GM19463 (cell line): ENCODE data around the gene PTPRD.
"Not testable (repeated sequence)": the region's sequence is repeated elsewhere in the genome, so short reads cannot be mapped to it uniquely, and the experiment has no call there.

Experiments
- ATAC-seq: cut with Tn5 transposase; IDR thresholded peaks from one replicate; pipeline ENCODE4 v1.9.1; 2021; ENCODE audit warnings: mild to moderate bottlenecking, moderate library complexity; ENCODE audit not compliant: unreplicated experiment

The PTPRD gene

GRCh38 chr9:8958358-8958757, 1654.4 kb downstream of the PTPRD start:
- ATAC-seq, result no peak

GRCh38 chr9:8955315-8955714, 1657.5 kb downstream of the PTPRD start:
- no peak for ATAC-seq

- no peak for ATAC-seq
These were observed 1666.3 kb downstream of the PTPRD start for GRCh38 chr9:8946461-8946860.

- ATAC-seq, result no peak
These were observed 1669.4 kb downstream of the PTPRD start for GRCh38 chr9:8943392-8943791.

GRCh38 chr9:8940650-8941049, 1672.2 kb downstream of the PTPRD start:
- no peak for ATAC-seq

- no peak for ATAC-seq
These were observed 1686.3 kb downstream of the PTPRD start for GRCh38 chr9:8926461-8926860.

- ATAC-seq, result no peak
These were observed 1688.2 kb downstream of the PTPRD start for GRCh38 chr9:8924562-8924961.

GRCh38 chr9:8920478-8921183, 1692.2 kb downstream of the PTPRD start:
- ATAC-seq, result not testable (repeated sequence)

- no peak for ATAC-seq
These were observed 1694.7 kb downstream of the PTPRD start for GRCh38 chr9:8917956-8918739.

- no peak for ATAC-seq
These were observed 1696.0 kb downstream of the PTPRD start for GRCh38 chr9:8916771-8917170.

GRCh38 chr9:8907868-8908267, 1704.9 kb downstream of the PTPRD start:
- no peak for ATAC-seq

GRCh38 chr9:8905731-8906130, 1707.1 kb downstream of the PTPRD start:
- ATAC-seq, result no peak

GRCh38 chr9:8904771-8905515, 1707.9 kb downstream of the PTPRD start:
- ATAC-seq, result no peak

GRCh38 chr9:8903077-8903476, 1709.7 kb downstream of the PTPRD start:
- no peak for ATAC-seq

GRCh38 chr9:8901146-8901545, 1711.7 kb downstream of the PTPRD start:
- ATAC-seq, result no peak

- ATAC-seq, result no peak
These were observed 1713.3 kb downstream of the PTPRD start for GRCh38 chr9:8899511-8899910.

- ATAC-seq, result no peak
These were observed 1717.0 kb downstream of the PTPRD start for GRCh38 chr9:8895861-8896224.

- ATAC-seq, result no peak
These were observed 1717.5 kb downstream of the PTPRD start for GRCh38 chr9:8895106-8895860.

- ATAC-seq, result no peak
These were observed 1722.1 kb downstream of the PTPRD start for GRCh38 chr9:8890695-8891094.

GRCh38 chr9:8889100-8889499, 1723.7 kb downstream of the PTPRD start:
- no peak for ATAC-seq

- no peak for ATAC-seq
These were observed 1724.2 kb downstream of the PTPRD start for GRCh38 chr9:8888591-8888990.
